HepG2 (cell line): ENCODE results near the gene MYO16. TPM values are rescaled to one million over a fixed set of nuclear protein-coding genes. Genes with fewer than 3 reads are reported as not detected.

ENCODE experiments used
- ATAC-seq: fragments of 200-7000 bp; cut with Tn5 transposase; 3 replicates; pipeline ENCODE4 v1.9.1; 2020; ENCODE audit warnings: mild to moderate bottlenecking, moderate library complexity
- BruUV-seq: library from RNA; stranded (reverse); fragments of 400-500 nt; replicated peaks from 2 replicates; lab custom pipeline; 2021; lab: Mats Ljungman, UMichigan
- CTCF ChIA-PET: fragments of 300-600 bp; formaldehyde crosslinking; extraction: SDS; loops from one replicate; lab custom pipeline; 2021; ENCODE audit warnings: low total read pairs, inconsistent platforms, low intra/inter-chr PET ratio; lab: Yijun Ruan, JAX
- POLR2A ChIA-PET: fragments of 350-600 bp; sonication (Branson Sonifier 250); formaldehyde crosslinking; loops from one replicate; lab custom pipeline; 2020; ENCODE audit warnings: antibody characterized with exemption, inconsistent platforms; lab: Yijun Ruan, JAX
- DNase-seq: peaks from one replicate; pipeline ENCODE4 v3.0.0-alpha.2; 2015; ENCODE audit warnings: low spot score
- FAIRE-seq: peaks from 3 replicates; lab custom pipeline; 2011; peaks lifted over from hg19 to GRCh38; lab: Jason Lieb, UNC
- H2AFZ ChIP-seq: one replicate; pipeline ENCODE4 v1.6.1; 2011; ENCODE audit warnings: low read length, inconsistent platforms
- H3K27ac ChIP-seq: fragments of 300-600 bp; 3 replicates; pipeline ENCODE4 v1.8.0; 2011; ENCODE audit warnings: mixed run types, mild to moderate bottlenecking, mixed read lengths, low read length, inconsistent platforms; ENCODE audit not compliant: insufficient read depth; ENCODE audit errors: extremely low read length
- H3K27me3 ChIP-seq, 2 experiments: fragments of 200-600 bp in 1 of 2; 2 replicates in 1 of 2; 3 replicates in 1 of 2; pipeline versions ENCODE4 v1.6.0 to v1.8.0; 2011; ENCODE audit warnings: low read length in 2 of 2, mild to moderate bottlenecking in 2 of 2, moderate library complexity in 2 of 2, inconsistent platforms in 1 of 2; ENCODE audit not compliant: insufficient read depth in 2 of 2, control insufficient read depth in 1 of 2
- H3K36me3 ChIP-seq, 2 experiments: fragments of 200-600 bp in 1 of 2; replicated peaks in 1 of 2; 2 replicates in 1 of 2; 3 replicates in 1 of 2; pipeline versions ENCODE4 v1.5.1 to v1.8.0; 2011; ENCODE audit warnings: low read length in 2 of 2, inconsistent platforms in 1 of 2; ENCODE audit not compliant: insufficient read depth in 2 of 2, control insufficient read depth in 1 of 2
- H3K4me1 ChIP-seq: 2 replicates; pipeline ENCODE4 v1.5.1; 2012; ENCODE audit warnings: low read length, inconsistent platforms; ENCODE audit not compliant: insufficient read depth
- H3K4me2 ChIP-seq: 2 replicates; pipeline ENCODE4 v1.6.0; 2011; ENCODE audit warnings: low read depth, low read length, inconsistent platforms
- H3K4me3 ChIP-seq, 3 experiments: fragments of 200-600 bp in 1 of 3; sonication (generic), shearing (Covaris generic) in 1 of 3; replicated peaks in 1 of 3; 2 replicates each; pipeline ENCODE4 v1.5.1; 2011 to 2016; ENCODE audit warnings: low read length in 3 of 3, inconsistent platforms in 2 of 3, low read depth in 2 of 3, mild to moderate bottlenecking in 2 of 3, control low read depth in 1 of 3, mixed read lengths in 1 of 3; ENCODE audit not compliant: insufficient read depth in 1 of 3
- H3K79me2 ChIP-seq: one replicate; pipeline ENCODE4 v1.6.1; 2011; ENCODE audit warnings: low read length, inconsistent platforms; ENCODE audit not compliant: insufficient read depth
- H3K9ac ChIP-seq: 2 replicates; pipeline ENCODE4 v1.6.0; 2011; ENCODE audit warnings: mild to moderate bottlenecking, low read depth, low read length, inconsistent platforms; ENCODE audit not compliant: insufficient read depth
- H3K9me3 ChIP-seq: 2 replicates; pipeline ENCODE4 v1.5.1; 2012; ENCODE audit warnings: mild to moderate bottlenecking, low read length
- H4K20me1 ChIP-seq: 2 replicates; pipeline ENCODE4 v1.6.0; 2011; ENCODE audit warnings: inconsistent platforms, mild to moderate bottlenecking, low read length, moderate library complexity; ENCODE audit not compliant: insufficient read depth
- HOXA7 ChIP-seq: sonication (generic); formaldehyde crosslinking; IDR thresholded peaks from 2 replicates; pipeline ENCODE4 v1.8.1; 2022; ENCODE audit warnings: mild to moderate bottlenecking, missing genetic modification reagents, moderate library complexity
- NONO ChIP-seq, 2 experiments: fragments of 450-650 bp in 1 of 2; sonication (generic) in 1 of 2; formaldehyde crosslinking in 1 of 2; IDR thresholded peaks in 1 of 2; conservative IDR thresholded peaks in 1 of 2; 2 replicates each; pipeline versions ENCODE4 v1.6.1 to v1.8.0; 2017 to 2022; ENCODE audit warnings: mild to moderate bottlenecking in 1 of 2, missing genetic modification reagents in 1 of 2, moderate library complexity in 1 of 2
- ZNF570 ChIP-seq: sonication (generic); formaldehyde crosslinking; IDR thresholded peaks from 2 replicates; pipeline ENCODE4 v1.4.0; 2020; ENCODE audit warnings: mild to moderate bottlenecking, missing genetic modification reagents, borderline replicate concordance
- WGBS: methylation state at CpG from one replicate; pipeline ENCODE4 v1.1.6; 2017; ENCODE audit warnings: low lambda C conversion rate; 5-methylcytosine and 5-hydroxymethylcytosine counted together
- in situ Hi-C: cut with HindIII; loops from 2 replicates; pipeline ENCODE4 v1.10.0; 2017; ENCODE audit warnings: low pct_unique_long_range_greater_than_20kb; ENCODE audit not compliant: extremely low pct_ligation_motif_present
- intact Hi-C: fragments of 100-400 bp; cut with micrococcal nuclease; formaldehyde crosslinking; loops from one replicate; pipeline ENCODE4 v1.10.0; 2022; ENCODE audit not compliant: unreplicated experiment
- polyA plus RNA-seq, 8 experiments: library from polyadenylated mRNA; depleted of rRNA in 3 of 8; stranded (reverse) in 7 of 8; unstranded in 1 of 8; fragments of >200 nt; fragmentation: Illumina TruSeq in 4 of 8; extraction: Trizol in 4 of 8; gene quantifications; 2 replicates each; pipeline versions ENCODE4 v1.2.1 to v1.2.3, GENCODE V29; 2011 to 2016; ENCODE audit warnings: low read depth in 4 of 8, missing spikeins in 1 of 8, mixed read lengths in 1 of 8; ENCODE audit not compliant: insufficient read depth in 1 of 8
- total RNA-seq, 5 experiments: library from RNA; depleted of rRNA; stranded (reverse); fragments of >200 nt; fragmentation: Illumina TruSeq; extraction: Trizol; gene quantifications; 2 replicates each; pipeline ENCODE4 v1.2.3, GENCODE V29; 2016; ENCODE audit warnings: low read depth in 1 of 5
- TF ChIP-seq, protein P1 (sequence below): sonication (generic); formaldehyde crosslinking; IDR thresholded peaks from 2 replicates; pipeline ENCODE4 v1.4.0; 2020; ENCODE audit warnings: low read depth, mild to moderate bottlenecking, missing genetic modification reagents
- TF ChIP-seq, protein P2 (sequence below): sonication (generic); formaldehyde crosslinking; conservative IDR thresholded peaks from 2 replicates; pipeline ENCODE4 v1.8.0; 2022; ENCODE audit warnings: low read depth, missing genetic modification reagents
- TF ChIP-seq, protein P3 (sequence below): sonication (generic); formaldehyde crosslinking; IDR thresholded peaks from 2 replicates; pipeline ENCODE4 v1.4.0; 2020; ENCODE audit warnings: mild to moderate bottlenecking, low read depth, missing genetic modification reagents

MYO16 gene
- total and polyA plus RNA-seq, 2 of the 13 experiments (the other 11 are each of a cell fraction or from before 2014, with no cell fraction given), result not detected

DNA sequence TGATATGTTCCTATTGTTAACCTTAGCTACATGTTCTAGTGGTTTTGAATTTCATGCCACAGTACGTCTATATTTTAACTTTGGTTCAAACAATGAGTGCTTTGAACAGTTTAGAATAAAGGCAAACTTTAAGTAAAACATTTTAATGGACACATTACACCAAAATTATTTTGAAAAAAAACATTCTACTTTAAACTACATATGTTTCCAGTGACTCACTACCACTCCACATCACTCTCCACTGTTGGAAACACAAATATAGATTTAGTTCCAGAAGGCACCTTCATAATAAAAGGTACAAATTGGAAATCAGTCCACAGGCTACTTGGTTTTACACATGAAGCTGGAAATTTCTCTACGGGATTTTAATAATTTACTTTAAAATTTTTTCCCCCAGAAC, 373.5 kb downstream of the MYO16 start:
- Histone ChIP-seq H3K4me1 (no peaks in the 10 kb centered on the region), H3K4me2 (no peak overlapping the region), H2AFZ (no peak overlapping the region), H3K4me3 (no peak overlapping the region), H3K27me3 (no peaks in the 10 kb centered on the region), H3K36me3 (no peaks in the 10 kb centered on the region), H3K79me2 (no peaks in the 10 kb centered on the region), H3K27ac (no peak overlapping the region), H3K9me3 (no peaks in the 10 kb centered on the region), H4K20me1 (no peaks in the 10 kb centered on the region), H3K9ac (no peak overlapping the region)
- ChIA-PET CTCF (no interaction called here), POLR2A (no interaction called here)
- DNase-seq (no peak), FAIRE-seq (no peak), ATAC-seq (no peak)
- no TSS peak for BruUV-seq
- WGBS, result 0% methylated on average over 2 of the region's 2 CpGs
- in situ Hi-C loops (no loop called here), intact Hi-C loops (no loop called here)
- TF ChIP-seq NONO (IDR thresholded peaks at IDR 0.05), result no peak
- no peak for TF ChIP-seq NONO (CRISPR knock-in tag; conservative IDR thresholded peaks at IDR 0.05)
- no peak for TF ChIP-seq HOXA7 (CRISPR knock-in tag)
- no peak for TF ChIP-seq ZNF570 (CRISPR knock-in tag)
- TF ChIP-seq, protein P1, sequence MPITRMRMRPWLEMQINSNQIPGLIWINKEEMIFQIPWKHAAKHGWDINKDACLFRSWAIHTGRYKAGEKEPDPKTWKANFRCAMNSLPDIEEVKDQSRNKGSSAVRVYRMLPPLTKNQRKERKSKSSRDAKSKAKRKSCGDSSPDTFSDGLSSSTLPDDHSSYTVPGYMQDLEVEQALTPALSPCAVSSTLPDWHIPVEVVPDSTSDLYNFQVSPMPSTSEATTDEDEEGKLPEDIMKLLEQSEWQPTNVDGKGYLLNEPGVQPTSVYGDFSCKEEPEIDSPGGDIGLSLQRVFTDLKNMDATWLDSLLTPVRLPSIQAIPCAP (CRISPR knock-in tag), result no peak
- TF ChIP-seq, protein P2, sequence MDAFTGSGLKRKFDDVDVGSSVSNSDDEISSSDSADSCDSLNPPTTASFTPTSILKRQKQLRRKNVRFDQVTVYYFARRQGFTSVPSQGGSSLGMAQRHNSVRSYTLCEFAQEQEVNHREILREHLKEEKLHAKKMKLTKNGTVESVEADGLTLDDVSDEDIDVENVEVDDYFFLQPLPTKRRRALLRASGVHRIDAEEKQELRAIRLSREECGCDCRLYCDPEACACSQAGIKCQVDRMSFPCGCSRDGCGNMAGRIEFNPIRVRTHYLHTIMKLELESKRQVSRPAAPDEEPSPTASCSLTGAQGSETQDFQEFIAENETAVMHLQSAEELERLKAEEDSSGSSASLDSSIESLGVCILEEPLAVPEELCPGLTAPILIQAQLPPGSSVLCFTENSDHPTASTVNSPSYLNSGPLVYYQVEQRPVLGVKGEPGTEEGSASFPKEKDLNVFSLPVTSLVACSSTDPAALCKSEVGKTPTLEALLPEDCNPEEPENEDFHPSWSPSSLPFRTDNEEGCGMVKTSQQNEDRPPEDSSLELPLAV (CRISPR knock-in tag), result no peak
- TF ChIP-seq, protein P3, sequence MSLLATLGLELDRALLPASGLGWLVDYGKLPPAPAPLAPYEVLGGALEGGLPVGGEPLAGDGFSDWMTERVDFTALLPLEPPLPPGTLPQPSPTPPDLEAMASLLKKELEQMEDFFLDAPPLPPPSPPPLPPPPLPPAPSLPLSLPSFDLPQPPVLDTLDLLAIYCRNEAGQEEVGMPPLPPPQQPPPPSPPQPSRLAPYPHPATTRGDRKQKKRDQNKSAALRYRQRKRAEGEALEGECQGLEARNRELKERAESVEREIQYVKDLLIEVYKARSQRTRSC, result no peak
